A673 (cell line): ENCODE data around the gene EFNA3.
A peak's percentile ranks its signal among the peaks of the same experiment; 100 is the strongest.

Experiments used
- CTCF ChIP-seq: fragments of 300-800, 200-600 bp; sonication (generic); conservative IDR thresholded peaks from 2 replicates; pipeline ENCODE4 v1.5.1; 2017; ENCODE audit warnings: low read depth, mild to moderate bottlenecking, antibody characterized with exemption, low read length, moderate library complexity, mixed read lengths
- EZH2 ChIP-seq: fragments of 200-600 bp; sonication (generic); IDR thresholded peaks from 2 replicates; pipeline ENCODE4 v1.6.1; 2017; ENCODE audit warnings: borderline replicate concordance, low read depth, mild to moderate bottlenecking, mixed read lengths, antibody characterized with exemption, low read length; ENCODE audit not compliant: poor library complexity, severe bottlenecking

GRCh38 chr1:155062702-155063411 is 15.8 kb upstream of the EFNA3 start:
- no peak for TF ChIP-seq EZH2
- TF ChIP-seq CTCF, result peak; percentile 89
